Stimulated activated CD8-positive, alpha-beta memory T cell treated with anti-CD3 and anti-CD28 coated beads, Interleukin-12 subunit alpha, Interleukin-12 subunit beta, amount 100 ng/mL, for 24 hours (primary cell): ENCODE results near the gene PANK2.
"Not testable (repeated sequence)": the region's sequence is repeated elsewhere in the genome, so short reads cannot be mapped to it uniquely, and the experiment has no call there.

Experiments
- DNase-seq: peaks from one replicate; pipeline ENCODE4 v3.0.0-alpha.2; 2020; ENCODE audit errors: extremely low read depth

Gene PANK2

GRCh38 chr20:3927486-3928291 is 38.5 kb downstream of the PANK2 start:
- DNase-seq = no peak

- no peak for DNase-seq
Measured at GRCh38 chr20:3929713-3930060, 40.5 kb downstream of the PANK2 start.

GRCh38 chr20:3930265-3931206 is 41.3 kb downstream of the PANK2 start:
- no peak for DNase-seq

GRCh38 chr20:3931664-3932063 is 42.5 kb downstream of the PANK2 start:
- no peak for DNase-seq

- no peak for DNase-seq
Measured at GRCh38 chr20:3932277-3932676, 43.1 kb downstream of the PANK2 start.

GRCh38 chr20:3932681-3933080 is 43.5 kb downstream of the PANK2 start:
- no peak for DNase-seq

GRCh38 chr20:3933218-3933617 is 44.0 kb downstream of the PANK2 start:
- DNase-seq = no peak

- no peak for DNase-seq
Measured at GRCh38 chr20:3934624-3935023, 45.4 kb downstream of the PANK2 start.

GRCh38 chr20:3935295-3935955 is 46.2 kb downstream of the PANK2 start:
- no peak for DNase-seq

- DNase-seq = no peak
Measured at GRCh38 chr20:3935956-3936340, 46.8 kb downstream of the PANK2 start.

GRCh38 chr20:3937618-3938017 is 48.4 kb downstream of the PANK2 start:
- DNase-seq = no peak

GRCh38 chr20:3940905-3941304 is 51.7 kb downstream of the PANK2 start:
- DNase-seq = no peak

- DNase-seq = not testable (repeated sequence)
Measured at GRCh38 chr20:3946666-3947065, 57.5 kb downstream of the PANK2 start.

- no peak for DNase-seq
Measured at GRCh38 chr20:3964719-3965118, 75.5 kb downstream of the PANK2 start.

- no peak for DNase-seq
Measured at GRCh38 chr20:3966571-3966970, 77.4 kb downstream of the PANK2 start.

- DNase-seq = no peak
Measured at GRCh38 chr20:3970016-3970415, 80.8 kb downstream of the PANK2 start.

- DNase-seq = no peak
Measured at GRCh38 chr20:3971145-3971544, 82.0 kb downstream of the PANK2 start.

- no peak for DNase-seq
Measured at GRCh38 chr20:3972161-3972560, 83.0 kb downstream of the PANK2 start.

GRCh38 chr20:3972631-3973030 is 83.4 kb downstream of the PANK2 start:
- not testable (repeated sequence) for DNase-seq

GRCh38 chr20:3973705-3974104 is 84.5 kb downstream of the PANK2 start:
- DNase-seq = no peak

GRCh38 chr20:3976511-3976910 is 87.3 kb downstream of the PANK2 start:
- DNase-seq = no peak
